Smooth muscle cell (in vitro differentiated cells): ENCODE data around the gene UPK3A. TPM values are rescaled to one million over a fixed set of nuclear protein-coding genes. Genes with fewer than 3 reads are reported as not detected.

ENCODE experiments used
- DNase-seq: peaks from one replicate; lab custom pipeline; 2025; ENCODE audit not compliant: unreplicated experiment; lab: John Stamatoyannopoulos, UW
- H2AFZ ChIP-seq: fragments of 200-600 bp; sonication (generic); 2 replicates; pipeline ENCODE4 v1.6.0; 2016; ENCODE audit warnings: antibody characterized with exemption, low read depth, mild to moderate bottlenecking
- H3F3A ChIP-seq: fragments of 200-600 bp; sonication (generic); 2 replicates; pipeline ENCODE4 v1.6.0; 2017; ENCODE audit warnings: antibody characterized with exemption, low read depth
- H3K27ac ChIP-seq: fragments of 200-600 bp; sonication (generic); 2 replicates; pipeline ENCODE4 v1.5.1; 2016; ENCODE audit warnings: low read depth, mild to moderate bottlenecking
- H3K27me3 ChIP-seq: fragments of 200-600 bp; sonication (generic); 2 replicates; pipeline ENCODE4 v1.6.1; 2016; ENCODE audit warnings: low read depth, mild to moderate bottlenecking
- H3K36me3 ChIP-seq: fragments of 200-600 bp; sonication (generic); 2 replicates; pipeline ENCODE4 v1.5.1; 2016; ENCODE audit warnings: low read depth
- H3K4me1 ChIP-seq: fragments of 200-600 bp; sonication (generic); 2 replicates; pipeline ENCODE4 v1.5.1; 2016; ENCODE audit warnings: low read depth
- H3K4me2 ChIP-seq: fragments of 200-600 bp; sonication (generic); 2 replicates; pipeline ENCODE4 v1.6.0; 2016; ENCODE audit warnings: mild to moderate bottlenecking
- H3K4me3 ChIP-seq: fragments of 200-600 bp; sonication (generic); 2 replicates; pipeline ENCODE4 v1.5.1; 2016; ENCODE audit warnings: mild to moderate bottlenecking
- H3K79me2 ChIP-seq: fragments of 200-600 bp; sonication (generic); 2 replicates; pipeline ENCODE4 v1.6.0; 2016; ENCODE audit warnings: low read depth, mild to moderate bottlenecking
- H3K9ac ChIP-seq: fragments of 200-600 bp; sonication (generic); 2 replicates; pipeline ENCODE4 v1.6.0; 2016; ENCODE audit warnings: low read depth
- H3K9me3 ChIP-seq: fragments of 200-600 bp; sonication (generic); replicated peaks from 2 replicates; pipeline ENCODE4 v1.5.1; 2016; ENCODE audit warnings: low read depth
- H4K20me1 ChIP-seq: fragments of 200-600 bp; sonication (generic); 2 replicates; pipeline ENCODE4 v1.6.0; 2016; ENCODE audit warnings: low read depth
- WGBS: methylation state at CpG from one replicate; pipeline ENCODE4 v1.1.7; 2016; ENCODE audit warnings: low lambda C conversion rate; 5-methylcytosine and 5-hydroxymethylcytosine counted together
- polyA plus RNA-seq: library from polyadenylated mRNA; unstranded; fragments of >200 nt; fragmentation: Nextera tagmentation; extraction: Ambion mirVana; gene quantifications from 2 replicates; pipeline ENCODE4 v1.2.1, GENCODE V29; 2016
- total RNA-seq: library from RNA; depleted of rRNA; stranded (reverse); fragments of >200 nt; gene quantifications from 2 replicates; pipeline ENCODE4 v1.2.3, GENCODE V29; 2014
- TF ChIP-seq, protein P1 (sequence below): fragments of 200-600 bp; sonication (generic); IDR thresholded peaks from 2 replicates; pipeline ENCODE4 v1.5.1; 2017; ENCODE audit warnings: borderline replicate concordance, mild to moderate bottlenecking, antibody characterized with exemption; ENCODE audit not compliant: insufficient read depth, poor library complexity, severe bottlenecking

UPK3A gene
- total and polyA plus RNA-seq, 2 experiments from 2014 or later, result not detected

DNA sequence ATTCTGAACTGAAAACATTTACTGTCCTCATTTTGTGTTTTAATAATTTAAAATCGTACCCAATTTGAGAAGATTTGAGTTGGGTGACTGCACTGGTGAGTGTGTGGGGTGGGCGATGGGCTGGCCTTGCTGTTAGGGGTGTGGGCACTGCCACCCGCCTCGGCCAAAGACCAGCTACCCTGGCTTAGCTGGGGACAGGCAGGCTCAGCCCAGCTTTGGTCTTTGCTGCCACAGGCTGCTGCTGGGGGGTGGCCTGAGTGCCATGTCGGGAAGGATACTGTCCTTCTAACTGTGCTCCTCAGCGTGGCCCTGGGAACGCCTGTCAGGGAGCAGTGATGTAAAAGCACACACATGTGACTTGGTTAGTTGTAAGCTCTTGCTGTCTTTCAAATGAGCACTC, 47.3 kb downstream of the UPK3A start:
- Histone ChIP-seq H2AFZ (no peak overlapping the region), H3K27ac (no peak overlapping the region), H3K79me2 (no peaks in the 10 kb centered on the region), H3F3A (no peaks in the 10 kb centered on the region), H3K4me1 (no peaks in the 10 kb centered on the region), H3K36me3 (peaks cover 4% of the 10 kb centered on the region), H3K4me2 (no peak overlapping the region), H3K9me3 (no peaks in the 10 kb centered on the region), H3K9ac (no peak overlapping the region), H3K4me3 (no peak overlapping the region), H4K20me1 (no peaks in the 10 kb centered on the region), H3K27me3 (no peaks in the 10 kb centered on the region)
- TF ChIP-seq, protein P1, sequence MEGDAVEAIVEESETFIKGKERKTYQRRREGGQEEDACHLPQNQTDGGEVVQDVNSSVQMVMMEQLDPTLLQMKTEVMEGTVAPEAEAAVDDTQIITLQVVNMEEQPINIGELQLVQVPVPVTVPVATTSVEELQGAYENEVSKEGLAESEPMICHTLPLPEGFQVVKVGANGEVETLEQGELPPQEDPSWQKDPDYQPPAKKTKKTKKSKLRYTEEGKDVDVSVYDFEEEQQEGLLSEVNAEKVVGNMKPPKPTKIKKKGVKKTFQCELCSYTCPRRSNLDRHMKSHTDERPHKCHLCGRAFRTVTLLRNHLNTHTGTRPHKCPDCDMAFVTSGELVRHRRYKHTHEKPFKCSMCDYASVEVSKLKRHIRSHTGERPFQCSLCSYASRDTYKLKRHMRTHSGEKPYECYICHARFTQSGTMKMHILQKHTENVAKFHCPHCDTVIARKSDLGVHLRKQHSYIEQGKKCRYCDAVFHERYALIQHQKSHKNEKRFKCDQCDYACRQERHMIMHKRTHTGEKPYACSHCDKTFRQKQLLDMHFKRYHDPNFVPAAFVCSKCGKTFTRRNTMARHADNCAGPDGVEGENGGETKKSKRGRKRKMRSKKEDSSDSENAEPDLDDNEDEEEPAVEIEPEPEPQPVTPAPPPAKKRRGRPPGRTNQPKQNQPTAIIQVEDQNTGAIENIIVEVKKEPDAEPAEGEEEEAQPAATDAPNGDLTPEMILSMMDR, result no peak
- no peak for DNase-seq
- 95% methylated on average over 7 of the region's 7 CpGs for WGBS

DNA sequence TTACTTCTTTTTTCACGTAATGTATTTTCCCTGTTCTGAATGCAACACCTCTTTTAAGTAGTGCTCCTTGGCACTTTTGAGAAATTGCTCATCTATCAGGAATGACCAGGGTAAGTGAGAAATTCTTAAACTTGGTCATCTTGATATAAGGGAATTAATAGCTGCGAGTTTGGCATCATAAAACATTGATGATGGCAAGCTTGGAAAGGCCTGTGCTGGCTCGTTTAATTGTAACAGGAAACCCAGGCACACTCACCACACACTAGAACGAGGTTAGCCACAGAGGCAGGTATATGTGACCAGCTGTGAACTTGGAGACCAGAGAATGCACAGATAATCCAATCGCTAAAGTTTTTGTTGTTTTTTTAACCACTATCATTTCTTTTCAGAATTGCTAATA, 49.3 kb downstream of the UPK3A start:
- no peak overlapping the region for H3K27ac ChIP-seq
- 81% methylated on average over 5 of the region's 5 CpGs for WGBS
- H3K27me3 ChIP-seq, result no peaks in the 10 kb centered on the region
- H3K36me3 ChIP-seq, result peaks cover 12% of the 10 kb centered on the region
- TF ChIP-seq, protein P1, result no peak
- H3K9me3 ChIP-seq, result no peaks in the 10 kb centered on the region
- H3K4me1 ChIP-seq, result no peaks in the 10 kb centered on the region
- no peaks in the 10 kb centered on the region for H4K20me1 ChIP-seq
- H3K4me3 ChIP-seq, result no peak overlapping the region
- DNase-seq, result no peak
- no peak overlapping the region for H3K4me2 ChIP-seq
- no peaks in the 10 kb centered on the region for H3K79me2 ChIP-seq
- no peaks in the 10 kb centered on the region for H3F3A ChIP-seq
- no peak overlapping the region for H2AFZ ChIP-seq
- H3K9ac ChIP-seq, result no peak overlapping the region

GRCh38 chr22:45334528-45334927, 49.8 kb downstream of the UPK3A start:
- no peak overlapping the region for H3K4me3 ChIP-seq
- H3K4me2 ChIP-seq, result no peak overlapping the region
- no peaks in the 10 kb centered on the region for H3K4me1 ChIP-seq
- no peaks in the 10 kb centered on the region for H3K79me2 ChIP-seq
- no peaks in the 10 kb centered on the region for H3F3A ChIP-seq
- no peak overlapping the region for H2AFZ ChIP-seq
- H3K9ac ChIP-seq, result no peak overlapping the region
- TF ChIP-seq, protein P1, result no peak
- WGBS, result 95% methylated on average over 9 of the region's 9 CpGs
- no peak overlapping the region for H3K27ac ChIP-seq
- H3K9me3 ChIP-seq, result no peaks in the 10 kb centered on the region
- H4K20me1 ChIP-seq, result no peaks in the 10 kb centered on the region
- DNase-seq, result no peak
- H3K36me3 ChIP-seq, result peaks cover 12% of the 10 kb centered on the region
- no peaks in the 10 kb centered on the region for H3K27me3 ChIP-seq

GRCh38 chr22:45335021-45335818, 50.5 kb downstream of the UPK3A start:
- TF ChIP-seq, protein P1, result no peak
- Histone ChIP-seq H3K9ac (no peak overlapping the region), H3K79me2 (no peaks in the 10 kb centered on the region), H4K20me1 (no peaks in the 10 kb centered on the region), H2AFZ (no peak overlapping the region), H3K4me3 (no peak overlapping the region), H3K4me2 (no peak overlapping the region), H3K36me3 (peaks cover 12% of the 10 kb centered on the region), H3K27ac (no peak overlapping the region), H3F3A (no peaks in the 10 kb centered on the region), H3K4me1 (no peaks in the 10 kb centered on the region), H3K27me3 (no peaks in the 10 kb centered on the region), H3K9me3 (no peaks in the 10 kb centered on the region)
- 82% methylated on average over 26 of the region's 26 CpGs for WGBS
- no peak for DNase-seq
